SIG-M5 (cell line): Measurements from ENCODE around the gene FILIP1L.
A peak's percentile ranks its signal among the peaks of the same experiment; 100 is the strongest.
"Not testable (repeated sequence)": the region's sequence is repeated elsewhere in the genome, so short reads cannot be mapped to it uniquely, and the experiment has no call there.

ENCODE experiments used
- DNase-seq: peaks from one replicate; lab custom pipeline; 2025; lab: John Stamatoyannopoulos, UW

The FILIP1L gene

GRCh38 chr3:99842826-99843589, 271.3 kb downstream of the FILIP1L start:
- no peak for DNase-seq

GRCh38 chr3:99841949-99842348, 272.4 kb downstream of the FILIP1L start:
- DNase-seq = not testable (repeated sequence)

DNA sequence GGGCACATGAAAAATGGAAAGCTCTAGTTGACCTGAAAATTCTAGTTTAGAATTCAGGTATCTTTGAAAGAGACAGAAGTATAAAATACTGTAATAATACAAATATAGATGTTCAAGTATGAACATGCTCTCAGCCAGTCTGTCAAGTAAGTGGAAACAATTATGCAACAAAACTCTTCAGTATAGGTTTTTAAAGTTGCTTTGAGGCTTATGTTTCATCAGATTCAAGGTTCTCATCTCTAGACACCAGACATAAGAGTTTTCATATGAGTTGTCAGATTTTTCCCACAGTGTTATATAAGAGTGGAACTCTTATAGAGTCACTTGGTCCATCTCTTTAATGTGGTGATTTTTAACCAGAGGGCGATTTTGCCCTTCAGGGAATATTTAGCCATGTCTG, 274.7 kb downstream of the FILIP1L start:
- no peak for DNase-seq

DNA sequence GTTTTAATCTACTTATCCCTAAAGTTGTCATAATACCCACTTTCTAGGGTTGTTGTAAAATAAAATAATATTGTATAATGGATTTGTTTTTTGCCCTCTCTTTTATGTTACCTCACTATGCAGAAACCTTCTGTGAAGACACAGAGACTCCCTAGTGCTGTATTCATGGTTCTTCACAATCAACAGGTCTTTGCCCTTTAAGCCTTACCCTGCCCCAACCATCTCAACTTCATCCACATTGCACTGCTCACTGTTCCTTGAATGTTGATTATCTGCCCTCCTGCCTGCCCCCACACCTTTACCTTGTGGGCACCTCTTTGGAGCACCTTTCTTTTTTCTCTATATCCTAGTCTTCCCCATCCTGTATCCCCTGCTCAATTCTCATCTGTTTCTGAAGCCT, 275.5 kb downstream of the FILIP1L start:
- DNase-seq = no peak

GRCh38 chr3:99837715-99838114, 276.6 kb downstream of the FILIP1L start:
- no peak for DNase-seq

DNA sequence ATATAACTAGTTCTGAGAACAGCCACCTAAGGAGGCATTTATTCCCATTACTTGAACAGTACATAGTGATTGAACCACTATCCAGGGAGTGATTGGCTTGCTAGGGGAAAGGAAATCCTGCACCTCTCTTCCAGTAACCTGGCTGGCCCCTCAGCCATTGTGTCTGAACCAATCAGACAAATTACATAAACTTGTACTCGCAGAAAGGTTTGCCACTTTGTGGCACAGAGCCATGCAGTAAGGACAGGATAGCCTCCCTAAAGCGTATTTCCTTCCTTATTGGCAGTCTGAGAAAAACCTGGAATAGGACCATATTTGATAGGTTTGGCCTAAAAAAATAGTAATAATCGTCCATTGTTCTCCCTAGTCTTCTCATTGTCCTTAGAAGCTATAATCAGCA, 277.6 kb downstream of the FILIP1L start:
- no peak for DNase-seq

- DNase-seq = no peak
These were observed 279.9 kb downstream of the FILIP1L start for GRCh38 chr3:99834211-99834957.

- DNase-seq = no peak
These were observed 280.6 kb downstream of the FILIP1L start for GRCh38 chr3:99833617-99834205.

DNA sequence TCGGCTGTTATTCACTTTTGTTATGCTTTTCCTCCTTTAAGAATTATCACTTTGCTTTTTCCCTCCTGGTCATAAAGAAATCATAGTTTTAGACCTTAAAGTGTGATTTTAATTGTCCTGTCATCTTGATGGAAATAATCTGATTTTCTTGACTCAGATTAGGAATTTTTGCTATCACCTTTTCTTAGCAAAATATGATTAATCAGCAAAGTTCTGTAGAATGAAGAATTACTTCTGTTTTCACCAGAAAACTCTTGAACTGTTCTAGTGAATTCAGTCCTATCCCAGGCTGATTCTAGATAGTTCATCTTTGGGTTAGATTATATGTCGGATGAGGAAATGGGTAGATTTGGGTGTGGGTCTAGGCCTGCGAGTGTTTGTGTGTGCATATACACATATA, 284.5 kb downstream of the FILIP1L start:
- DNase-seq = no peak

DNA sequence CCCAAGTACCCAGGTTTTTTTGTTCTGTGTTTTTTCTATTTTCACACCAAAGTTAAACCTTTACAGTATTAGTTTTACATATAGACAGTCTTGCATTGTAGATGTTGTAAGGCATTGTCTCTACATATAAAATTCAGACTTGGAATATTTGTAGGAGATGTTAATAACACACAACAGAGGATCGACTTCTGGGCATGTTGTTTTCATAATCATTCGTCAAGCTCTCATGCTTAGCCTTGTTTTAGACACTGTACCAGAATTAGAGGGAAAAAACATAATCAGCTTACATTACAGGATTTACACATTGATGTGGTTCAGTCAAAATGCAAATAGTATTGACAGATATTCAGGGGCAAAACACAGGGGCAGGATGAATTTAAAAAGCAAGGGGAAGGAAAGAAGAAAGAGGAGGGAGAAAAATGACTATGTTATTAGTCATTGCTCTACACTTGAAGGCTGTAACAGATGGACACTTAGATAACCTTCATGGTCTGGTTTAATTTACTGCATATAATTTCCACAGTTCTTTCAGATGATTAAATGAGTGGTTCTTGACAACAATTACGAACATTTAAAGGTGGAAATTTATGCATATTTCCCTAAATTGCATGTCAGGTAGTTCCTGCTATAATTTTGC, 289.2 kb downstream of the FILIP1L start:
- DNase-seq = no peak

- no peak for DNase-seq
These were observed 290.3 kb downstream of the FILIP1L start for GRCh38 chr3:99823723-99824711.

GRCh38 chr3:99818818-99819217, 295.5 kb downstream of the FILIP1L start:
- DNase-seq = no peak

- DNase-seq = peak; percentile 67
These were observed 296.7 kb downstream of the FILIP1L start, which contains the start of gene CMSS1 for GRCh38 chr3:99817437-99818240. TSS of gene CMSS1 (plus strand) at chr3:99817862.

GRCh38 chr3:99817047-99817436, 297.3 kb downstream of the FILIP1L start:
- no peak for DNase-seq

GRCh38 chr3:99810403-99810802, 303.9 kb downstream of the FILIP1L start:
- DNase-seq = no peak

- DNase-seq = no peak
These were observed 304.7 kb downstream of the FILIP1L start for GRCh38 chr3:99809565-99809964.

DNA sequence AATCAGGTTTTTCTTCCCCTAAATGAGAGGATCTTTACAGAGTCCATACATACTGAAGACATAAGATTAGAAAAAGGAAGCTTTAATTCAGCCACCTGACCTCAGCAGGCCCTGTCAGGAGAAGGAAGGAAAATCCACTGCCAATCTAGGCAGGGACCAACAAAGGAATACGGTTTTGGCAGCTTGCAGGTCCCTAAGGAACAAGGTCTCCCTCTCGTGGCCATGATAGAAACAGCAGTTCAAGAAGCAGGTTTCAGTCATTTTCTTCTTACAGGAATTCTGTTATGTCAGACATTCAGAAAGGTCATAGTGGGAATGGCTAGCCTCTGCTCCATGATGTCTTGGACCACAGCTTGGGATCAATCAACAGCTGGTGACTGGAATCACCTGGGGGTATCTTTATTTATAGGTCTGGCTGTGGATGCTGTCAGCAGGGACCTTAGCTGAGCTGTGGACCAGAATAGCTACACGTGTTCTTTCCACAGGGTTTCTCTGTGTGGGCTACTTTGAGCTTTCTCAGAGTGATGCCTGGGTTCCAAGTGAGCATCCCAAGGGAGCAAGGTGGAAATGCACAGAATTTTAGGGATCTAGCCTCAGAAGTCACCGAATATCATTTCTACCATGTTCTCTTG, 306.0 kb downstream of the FILIP1L start:
- no peak for DNase-seq

DNA sequence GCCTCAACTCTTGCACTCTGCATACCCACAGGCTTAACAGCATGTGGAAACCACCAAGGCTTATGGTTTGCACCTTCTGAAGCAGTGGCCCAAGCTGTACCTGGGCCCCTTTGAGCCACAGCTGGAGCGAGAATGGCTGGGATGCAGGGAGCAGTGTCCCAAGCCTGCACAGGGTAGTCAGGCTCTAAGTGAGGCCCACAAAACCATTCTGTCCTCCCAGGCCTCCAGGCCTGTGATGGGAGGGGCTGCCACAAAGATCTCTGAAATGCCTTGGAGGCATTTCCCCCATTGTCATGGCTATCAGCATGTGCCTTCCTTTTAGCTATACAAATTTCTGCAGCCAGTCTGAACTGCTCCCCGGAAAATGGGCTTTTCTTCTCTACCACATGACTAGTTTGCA, 309.1 kb downstream of the FILIP1L start:
- DNase-seq = no peak

- no peak for DNase-seq
These were observed 311.0 kb downstream of the FILIP1L start for GRCh38 chr3:99803297-99803696.

DNA sequence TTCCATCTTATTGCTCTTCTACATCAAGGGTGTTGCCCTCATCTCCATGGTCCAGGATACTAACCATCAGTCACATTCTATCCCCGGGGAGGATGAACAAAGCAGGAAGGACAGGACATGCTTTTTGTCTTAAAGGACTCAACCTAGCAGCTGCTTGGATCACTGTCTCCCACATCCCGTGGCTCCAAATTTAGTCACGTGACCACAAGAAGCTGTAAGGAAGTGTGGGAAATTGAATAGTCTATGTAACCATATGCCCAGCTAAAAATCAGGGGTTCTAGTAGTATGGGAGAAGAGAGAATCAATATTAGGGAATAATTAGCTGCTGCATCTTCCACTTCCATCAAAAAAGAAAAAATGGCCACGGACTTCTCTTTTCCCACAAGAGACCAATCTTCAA, 314.9 kb downstream of the FILIP1L start:
- DNase-seq = no peak
